HCT116 (cell line): ENCODE results near the gene CC2D1A. TPM values are rescaled to one million over a fixed set of nuclear protein-coding genes. Genes with fewer than 3 reads are reported as not detected.

Experiments used
- ATAC-seq: fragments of 200-7000 bp; cut with Tn5 transposase; 2 replicates; pipeline ENCODE4 v1.9.1; 2020; ENCODE audit warnings: mild to moderate bottlenecking, moderate library complexity
- BruUV-seq: library from RNA; stranded (reverse); fragments of 400-500 nt; replicated peaks from 2 replicates; lab custom pipeline; 2021; lab: Mats Ljungman, UMichigan
- CTCF ChIA-PET: fragments of 300-600 bp; sonication (Branson Sonifier 250); formaldehyde crosslinking; loops from one replicate; lab custom pipeline; 2021; ENCODE audit warnings: antibody characterized with exemption; lab: Charles Lee
- POLR2A ChIA-PET: fragments of 300-600, 350-600 bp; sonication (Branson Sonifier 250); formaldehyde crosslinking; loops from one replicate; lab custom pipeline; 2021; ENCODE audit warnings: antibody characterized with exemption; lab: Charles Lee
- RAD21 ChIA-PET, 2 experiments: fragments of 300-600 bp; sonication (Branson Sonifier 250); formaldehyde crosslinking; loops; one replicate each; lab custom pipeline; 2023; ENCODE audit warnings: low total read pairs in 2 of 2; ENCODE audit not compliant: uncharacterized antibody in 2 of 2, unreplicated experiment in 2 of 2, low non-redundant PET in 1 of 2; lab: Charles Lee
- DNase-seq: peaks from one replicate; pipeline ENCODE4 v3.0.0-alpha.2; 2010; ENCODE audit warnings: low read depth, low spot score
- H2AFZ ChIP-seq: fragments of 200-600 bp; shearing (Covaris generic), sonication (generic); 2 replicates; pipeline ENCODE4 v1.6.1; 2017; ENCODE audit warnings: low read depth, mixed run types, mixed read lengths, antibody characterized with exemption, low read length; ENCODE audit not compliant: poor library complexity, severe bottlenecking
- H3K27ac ChIP-seq: 2 replicates; pipeline ENCODE4 v1.5.1; 2012; ENCODE audit warnings: low read depth, low read length
- H3K27me3 ChIP-seq: fragments of 200-600 bp; sonication (generic); 2 replicates; pipeline ENCODE4 v1.6.1; 2016; ENCODE audit warnings: mixed run types, low read length, mixed read lengths; ENCODE audit not compliant: insufficient read depth
- H3K36me3 ChIP-seq, 2 experiments: fragments of 200-500 bp in 1 of 2; fragments of 200-600 bp in 1 of 2; sonication (Bioruptor generic) in 1 of 2; sonication (generic) in 1 of 2; 2 replicates each; pipeline versions ENCODE4 v1.5.1 to v1.6.1; 2014 to 2016; ENCODE audit warnings: low read length in 2 of 2, inconsistent platforms in 1 of 2, mixed read lengths in 1 of 2, mixed run types in 1 of 2; ENCODE audit not compliant: insufficient read depth in 2 of 2, control insufficient read depth in 1 of 2
- H3K4me1 ChIP-seq, 2 experiments: fragments of 200-600 bp in 1 of 2; sonication (generic) in 1 of 2; 2 replicates each; pipeline versions ENCODE4 v1.5.1 to v1.6.1; 2012 to 2017; ENCODE audit warnings: low read length in 2 of 2, inconsistent platforms in 1 of 2, mild to moderate bottlenecking in 1 of 2, mixed read lengths in 1 of 2, mixed run types in 1 of 2, moderate library complexity in 1 of 2; ENCODE audit not compliant: insufficient read depth in 2 of 2, control insufficient read depth in 1 of 2
- H3K4me2 ChIP-seq: fragments of 200-600 bp; sonication (generic); 2 replicates; pipeline ENCODE4 v1.6.1; 2017; ENCODE audit warnings: mixed run types, low read length, mixed read lengths
- H3K4me3 ChIP-seq, 2 experiments: fragments of 200-600 bp in 1 of 2; sonication (generic) in 1 of 2; replicated peaks in 1 of 2; 2 replicates each; pipeline ENCODE4 v1.5.1; 2011 to 2016; ENCODE audit warnings: low read length in 2 of 2, control low read depth in 1 of 2, low read depth in 1 of 2, mild to moderate bottlenecking in 1 of 2, mixed read lengths in 1 of 2, mixed run types in 1 of 2
- H3K79me2 ChIP-seq: fragments of 200-600 bp; sonication (generic); 2 replicates; pipeline ENCODE4 v1.6.1; 2017; ENCODE audit warnings: mild to moderate bottlenecking, mixed run types, low read length, moderate library complexity, mixed read lengths; ENCODE audit not compliant: insufficient read depth
- H3K9ac ChIP-seq: fragments of 200-600 bp; sonication (generic); 2 replicates; pipeline ENCODE4 v1.6.1; 2016; ENCODE audit warnings: low read length, mixed read lengths
- H3K9me2 ChIP-seq: fragments of 200-600 bp; sonication (generic), shearing (Covaris generic); 2 replicates; pipeline ENCODE4 v1.6.1; 2017; ENCODE audit warnings: mixed run types, mild to moderate bottlenecking, moderate library complexity; ENCODE audit not compliant: insufficient read depth
- H3K9me3 ChIP-seq, 2 experiments: fragments of 200-500 bp in 1 of 2; fragments of 200-600 bp in 1 of 2; sonication (Bioruptor generic) in 1 of 2; sonication (generic) in 1 of 2; 2 replicates each; pipeline ENCODE4 v1.6.1; 2014 to 2017; ENCODE audit warnings: low read length in 2 of 2, mixed read lengths in 2 of 2, inconsistent platforms in 1 of 2, low read depth in 1 of 2, mild to moderate bottlenecking in 1 of 2, mixed run types in 1 of 2, moderate library complexity in 1 of 2; ENCODE audit not compliant: control insufficient read depth in 1 of 2, insufficient read depth in 1 of 2
- H4K20me1 ChIP-seq: fragments of 200-600 bp; sonication (generic), shearing (Covaris generic); 2 replicates; pipeline ENCODE4 v1.6.1; 2017; ENCODE audit warnings: mixed run types, mild to moderate bottlenecking, moderate library complexity; ENCODE audit not compliant: insufficient read depth
- CTCF ChIP-seq, 3 experiments: fragments of 200-600 bp in 1 of 3; sonication (generic) in 1 of 3; IDR thresholded peaks in 2 of 3; conservative IDR thresholded peaks in 1 of 3; 2 replicates each; pipeline ENCODE4 v1.5.1; 2012 to 2017; ENCODE audit warnings: low read depth in 2 of 3, low read length in 2 of 3, antibody characterized with exemption in 1 of 3, borderline replicate concordance in 1 of 3, control low read depth in 1 of 3, mild to moderate bottlenecking in 1 of 3, mixed read lengths in 1 of 3, mixed run types in 1 of 3, moderate library complexity in 1 of 3; ENCODE audit not compliant: insufficient read depth in 1 of 3
- EGR1 ChIP-seq: IDR thresholded peaks from 2 replicates; pipeline ENCODE4 v1.6.1; 2012; ENCODE audit warnings: low read depth
- EZH2phosphoT487 ChIP-seq: fragments of 200-600 bp; IDR thresholded peaks from 2 replicates; pipeline ENCODE4 v1.6.1; 2018; ENCODE audit warnings: antibody characterized with exemption, borderline replicate concordance
- JUND ChIP-seq: IDR thresholded peaks from 2 replicates; pipeline ENCODE4 v1.6.1; 2012
- REST ChIP-seq: IDR thresholded peaks from 2 replicates; pipeline ENCODE4 v1.6.1; 2012; ENCODE audit warnings: low read depth
- SIN3A ChIP-seq: IDR thresholded peaks from 2 replicates; pipeline ENCODE4 v1.6.1; 2012; ENCODE audit warnings: low read depth
- SRF ChIP-seq: IDR thresholded peaks from 2 replicates; pipeline ENCODE4 v1.6.1; 2012; ENCODE audit warnings: low read depth
- TCF7L2 ChIP-seq: IDR thresholded peaks from 2 replicates; pipeline ENCODE4 v1.7.0; 2011; ENCODE audit warnings: borderline replicate concordance, inconsistent platforms; ENCODE audit not compliant: insufficient read depth, insufficient read length; ENCODE audit errors: extremely low read depth
- YY1 ChIP-seq: IDR thresholded peaks from 2 replicates; pipeline ENCODE4 v1.6.1; 2011; ENCODE audit warnings: low read length, low read depth, moderate library complexity, mild to moderate bottlenecking; ENCODE audit not compliant: insufficient replicate concordance; ENCODE audit errors: extremely low read depth
- ZBTB33 ChIP-seq: IDR thresholded peaks from 2 replicates; pipeline ENCODE4 v1.6.1; 2011; ENCODE audit warnings: mild to moderate bottlenecking, low read length, moderate library complexity; ENCODE audit not compliant: insufficient replicate concordance; ENCODE audit errors: extremely low read depth
- ZFX ChIP-seq: fragments of 450-650 bp; IDR thresholded peaks from 2 replicates; pipeline ENCODE4 v1.6.1; 2017
- intact Hi-C: fragments of 100-400 bp; cut with micrococcal nuclease; formaldehyde crosslinking; loops from 2 replicates; pipeline ENCODE4 v1.10.0; 2022
- total RNA-seq: library from RNA; stranded (reverse); gene quantifications from one replicate; pipeline ENCODE4 v1.2.1, GENCODE V29; 2021; ENCODE audit not compliant: unreplicated experiment

The CC2D1A gene
- total RNA-seq, 1 experiment from 2014 or later = 51.5 TPM

GRCh38 chr19:13864667-13865570 lies 41.1 kb upstream of the CC2D1A start:
- intact Hi-C loops = no loop called here
- ChIA-PET POLR2A (interaction anchor here (3.8 kb wide), 1 partner anchor 12 kb away, joined by 21 read pairs; no protein-coding TSS in a partner anchor), CTCF (no interaction called here)

More at GRCh38 chr19:13864667-13865570, 41.1 kb upstream of the CC2D1A start:
- H3K27ac ChIP-seq = no peak overlapping the region; the same call in 1 of the 2 replicates
- H2AFZ ChIP-seq = no peak overlapping the region
- DNase-seq (no peak), ATAC-seq (no peak)
- BruUV-seq = no TSS peak
- no peaks in the 10 kb centered on the region for H3K9me2 ChIP-seq
- peak overlapping the region; percentile 41 to 60 for H3K4me3 ChIP-seq
- no peaks in the 10 kb centered on the region for H4K20me1 ChIP-seq
- no peaks in the 10 kb centered on the region for H3K79me2 ChIP-seq
- peak overlapping the region; percentile 68 for H3K9ac ChIP-seq
- peak overlapping the region; percentile 87 for H3K4me2 ChIP-seq
- RAD21 ChIA-PET = no interaction called here
- no peaks in the 10 kb centered on the region for H3K27me3 ChIP-seq
- H3K4me1 ChIP-seq = peaks cover 15 to 37% of the 10 kb centered on the region in 2 experiments
- H3K9me3 ChIP-seq = no peaks in the 10 kb centered on the region
- H3K36me3 ChIP-seq = no peaks in the 10 kb centered on the region
- TF ChIP-seq TCF7L2 (no peak), SIN3A (no peak), REST (no peak), EZH2phosphoT487 (no peak), YY1 (no peak), ZBTB33 (no peak), CTCF (IDR thresholded peaks at IDR 0.05 in 2 of 3, conservative IDR thresholded peaks at IDR 0.05 in 1 of 3; ENCODE audit: borderline replicate concordance in 1 of 3, insufficient read depth in 1 of 3, low read depth in 2 of 3, low read length in 2 of 3) (no peak), JUND (no peak), SRF (no peak), EGR1 (no peak), ZFX (no peak)
